ENCODE data around the gene ANXA3.

The ANXA3 gene

DNA sequence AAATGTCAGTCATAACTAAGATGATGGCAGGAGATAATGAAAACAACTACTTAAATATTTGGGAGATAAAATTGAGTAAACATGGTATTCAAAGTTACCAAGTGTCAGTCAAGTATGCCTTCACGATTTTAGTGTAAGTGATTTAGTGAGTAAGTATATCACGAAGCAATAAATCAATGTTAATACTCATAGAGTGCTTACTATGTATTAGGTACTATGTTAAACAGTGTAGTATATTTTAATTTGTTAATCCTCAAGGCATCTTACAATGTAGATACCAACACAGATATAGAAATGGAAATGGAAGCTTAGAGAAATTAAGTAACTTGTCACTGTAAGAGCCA is 59.6 kb downstream of the ANXA3 start:
- DNase-seq (ENCODE audit: low read depth), result no peak

DNA sequence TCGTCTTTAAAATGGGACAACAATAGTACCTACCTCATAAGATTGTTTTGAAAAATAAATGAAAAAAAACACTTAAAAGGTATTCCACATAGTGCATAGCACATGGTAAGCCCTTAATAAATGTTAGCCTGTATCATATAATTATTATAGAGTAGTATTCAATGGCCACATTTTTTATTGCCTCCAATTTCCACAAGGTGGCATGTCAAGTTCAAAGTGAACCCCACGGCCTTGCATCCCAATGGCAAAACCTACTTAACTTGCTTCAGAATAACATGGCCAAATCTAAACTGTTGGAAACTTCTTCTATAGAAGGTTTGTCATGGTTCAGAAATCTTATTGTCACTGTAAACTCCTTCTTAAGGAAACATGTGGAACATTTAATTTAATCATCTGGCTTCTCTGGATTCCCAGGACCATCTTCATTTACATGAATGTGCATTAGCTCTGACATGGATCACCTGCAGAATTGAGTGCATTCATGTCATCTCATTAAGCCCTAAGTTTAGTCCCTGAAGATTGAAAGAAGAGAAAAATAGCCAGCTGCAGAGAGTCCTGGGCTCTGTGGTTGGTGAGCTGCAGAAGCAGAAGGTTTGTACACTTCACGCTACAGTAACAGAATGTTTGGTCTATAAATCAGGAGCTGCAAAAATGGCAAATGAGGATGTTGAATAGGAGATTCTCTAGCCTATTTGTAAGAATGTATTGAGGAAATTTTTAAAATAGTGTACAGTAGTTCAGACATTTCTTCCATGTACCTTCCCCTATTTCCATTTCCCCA is 61.0 kb downstream of the ANXA3 start:
- DNase-seq (ENCODE audit: low read depth), result no peak

DNA sequence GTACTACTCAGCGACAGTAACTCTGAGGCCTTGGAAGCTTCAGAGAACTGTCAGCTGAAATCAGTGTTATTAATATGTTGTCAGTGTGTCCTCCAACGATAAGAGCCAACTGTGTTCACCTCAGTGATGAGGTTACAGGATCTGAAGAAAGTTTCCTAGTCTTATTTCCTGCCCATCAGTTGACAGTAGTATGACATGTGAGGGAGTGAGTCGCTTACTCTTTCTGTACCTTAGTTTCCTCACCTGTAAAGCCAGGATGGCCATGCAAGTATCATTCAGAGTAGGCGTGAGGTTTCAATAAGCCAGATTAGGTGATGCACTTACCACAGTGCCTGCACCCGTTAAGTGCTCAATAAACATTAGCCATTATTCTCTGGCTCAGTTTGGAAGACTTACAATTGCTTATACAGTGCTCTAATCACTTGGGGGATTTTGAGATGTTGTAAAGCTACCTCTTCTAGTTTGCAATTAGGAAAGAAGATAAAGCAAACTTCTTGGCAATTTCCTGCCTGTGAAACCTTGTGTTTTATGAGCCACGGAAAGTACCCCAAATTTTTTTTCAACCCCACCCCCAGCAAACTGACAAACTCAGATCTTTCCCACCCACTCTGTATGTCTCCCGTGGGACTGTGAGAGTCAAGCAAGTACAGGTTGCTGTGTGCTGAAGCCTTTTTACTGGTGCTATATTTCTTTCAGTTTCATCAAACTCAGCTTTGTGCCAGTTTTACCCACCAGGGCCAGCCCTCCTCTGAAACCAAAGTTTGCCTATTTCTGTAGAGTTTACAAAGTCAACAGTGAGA is 62.2 kb downstream of the ANXA3 start:
- no peak for DNase-seq (ENCODE audit: low read depth)

DNA sequence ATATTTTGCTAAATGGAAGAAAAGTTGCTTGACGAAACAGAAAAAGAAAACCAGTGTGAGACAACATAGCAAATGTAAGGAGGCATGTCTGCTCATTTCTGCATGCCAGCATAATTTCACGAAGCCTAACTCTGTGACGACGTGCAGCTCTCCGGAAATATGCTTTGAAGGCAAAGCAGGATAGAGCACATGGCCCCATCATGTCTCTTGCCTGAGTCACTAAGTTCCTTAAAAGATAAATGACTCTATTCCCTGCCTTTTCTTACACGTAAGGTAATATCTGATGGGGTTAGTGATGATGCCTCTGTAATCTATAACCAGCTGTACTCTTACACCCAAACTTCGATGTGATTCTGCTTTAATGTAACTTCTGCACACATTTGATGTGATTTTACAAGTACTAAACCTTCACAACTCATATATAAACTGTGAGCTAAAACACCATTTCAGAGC is 64.5 kb downstream of the ANXA3 start:
- DNase-seq (ENCODE audit: low read depth), result no peak

DNA sequence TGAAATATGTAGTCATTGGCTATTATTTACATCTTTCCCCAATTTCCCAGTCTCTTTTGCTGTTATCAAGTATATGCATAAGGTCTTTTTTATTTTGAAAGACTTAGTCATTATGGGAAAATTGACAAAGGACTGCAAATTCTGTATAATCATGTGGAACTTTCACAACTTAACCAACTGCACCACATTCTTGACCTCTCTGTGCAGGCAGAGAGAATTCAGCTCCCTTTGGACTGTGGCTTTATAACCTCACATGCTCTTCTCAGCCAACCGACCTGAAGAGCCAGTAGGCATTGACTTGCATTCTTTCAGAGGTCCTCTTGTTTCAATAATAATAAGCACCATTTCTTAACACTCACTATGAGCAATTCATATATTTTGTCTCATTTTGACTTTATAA is 66.9 kb downstream of the ANXA3 start:
- DNase-seq (ENCODE audit: low read depth), result no peak

DNA sequence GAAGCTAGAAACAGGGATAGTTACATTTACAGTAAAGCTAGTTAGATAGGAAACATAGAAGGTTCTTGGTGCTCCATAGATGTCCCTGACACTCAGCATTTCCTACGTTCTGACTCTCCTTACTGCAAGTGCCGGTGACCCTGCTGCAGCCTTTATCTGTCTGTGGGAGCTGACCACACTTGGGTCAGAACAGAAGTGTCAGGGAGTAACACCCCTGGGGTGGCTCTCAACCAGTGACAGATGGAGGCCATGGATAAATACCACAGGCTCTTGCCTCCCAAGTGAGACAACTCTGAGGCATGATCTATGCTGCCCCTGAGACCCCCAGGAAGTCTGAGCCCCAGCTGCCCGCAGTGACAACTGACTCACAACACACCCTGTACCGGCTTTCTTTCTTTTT is 69.8 kb downstream of the ANXA3 start:
- no peak for DNase-seq (ENCODE audit: low read depth)

DNA sequence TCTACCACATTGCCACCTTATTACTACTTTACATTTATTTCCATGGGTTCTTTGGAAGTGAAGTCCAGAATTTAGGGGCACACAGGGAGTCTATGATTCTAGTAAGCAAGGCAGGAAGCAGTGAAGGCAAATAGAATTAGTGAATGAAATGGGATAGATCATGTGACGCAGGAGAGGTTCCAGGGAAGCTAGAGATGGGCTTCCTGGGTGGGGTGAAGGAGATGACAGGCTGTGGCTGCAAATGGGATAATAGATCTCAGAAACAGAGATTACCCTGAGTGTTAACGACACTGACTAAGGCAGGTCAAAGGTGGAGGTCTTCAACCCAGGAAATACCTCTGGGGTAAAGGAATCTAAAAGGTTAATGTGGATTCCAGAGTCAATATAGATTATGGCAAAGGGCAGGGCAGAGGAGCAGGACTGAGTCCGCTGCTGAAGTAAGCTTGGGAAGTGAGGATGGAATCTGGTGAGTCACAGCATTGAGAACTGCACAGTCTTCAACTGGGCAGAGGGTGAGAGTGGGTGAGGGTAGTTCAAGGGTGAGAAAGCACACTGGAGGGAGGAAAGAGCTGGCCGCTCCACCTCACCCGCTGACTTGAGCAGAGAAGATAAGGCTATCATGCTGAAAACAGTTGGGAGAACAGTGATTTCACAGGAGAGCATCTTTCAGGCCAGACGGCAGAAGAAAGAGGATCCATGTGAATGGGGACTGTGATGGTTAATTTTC is 70.8 kb downstream of the ANXA3 start:
- DNase-seq (ENCODE audit: low read depth), result no peak

DNA sequence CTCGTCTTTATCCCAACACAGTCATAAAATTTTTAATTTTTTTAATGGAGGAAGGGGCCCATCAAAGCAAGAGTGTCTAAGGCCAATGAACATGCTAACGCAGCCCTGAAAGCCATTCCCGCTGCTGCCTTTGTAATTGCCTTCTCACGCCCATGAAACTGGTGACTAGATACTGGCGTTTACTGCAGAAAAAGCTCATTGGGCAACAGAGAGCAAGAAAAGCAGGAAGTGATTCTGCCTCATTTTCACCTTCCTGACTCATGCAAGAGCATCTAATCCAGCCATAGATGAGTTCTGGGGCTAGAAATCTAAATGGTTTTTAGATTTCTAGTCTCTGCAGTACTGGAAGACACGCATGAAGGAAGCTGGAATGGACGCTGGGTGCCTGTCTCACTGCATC is 72.5 kb downstream of the ANXA3 start:
- DNase-seq (ENCODE audit: low read depth), result no peak

DNA sequence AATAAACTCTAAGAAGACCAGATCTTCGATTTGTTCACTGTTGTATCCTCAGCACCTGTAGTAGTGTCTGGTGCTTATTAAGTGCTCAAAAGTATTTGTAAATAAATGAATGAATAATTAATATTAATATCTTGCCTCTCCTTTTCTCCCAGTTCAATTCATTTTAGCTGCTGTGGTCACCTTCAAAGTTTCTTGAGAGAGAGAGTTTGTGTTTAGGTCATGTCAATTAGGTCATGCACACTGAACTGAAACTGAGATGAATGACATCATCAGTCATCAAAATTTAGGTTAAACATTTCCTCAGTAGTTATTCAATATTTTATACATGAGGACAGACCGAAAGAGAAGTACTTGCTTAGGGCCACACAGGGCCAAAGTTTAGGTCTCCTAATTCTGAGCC is 73.5 kb downstream of the ANXA3 start:
- DNase-seq (ENCODE audit: low read depth), result no peak

DNA sequence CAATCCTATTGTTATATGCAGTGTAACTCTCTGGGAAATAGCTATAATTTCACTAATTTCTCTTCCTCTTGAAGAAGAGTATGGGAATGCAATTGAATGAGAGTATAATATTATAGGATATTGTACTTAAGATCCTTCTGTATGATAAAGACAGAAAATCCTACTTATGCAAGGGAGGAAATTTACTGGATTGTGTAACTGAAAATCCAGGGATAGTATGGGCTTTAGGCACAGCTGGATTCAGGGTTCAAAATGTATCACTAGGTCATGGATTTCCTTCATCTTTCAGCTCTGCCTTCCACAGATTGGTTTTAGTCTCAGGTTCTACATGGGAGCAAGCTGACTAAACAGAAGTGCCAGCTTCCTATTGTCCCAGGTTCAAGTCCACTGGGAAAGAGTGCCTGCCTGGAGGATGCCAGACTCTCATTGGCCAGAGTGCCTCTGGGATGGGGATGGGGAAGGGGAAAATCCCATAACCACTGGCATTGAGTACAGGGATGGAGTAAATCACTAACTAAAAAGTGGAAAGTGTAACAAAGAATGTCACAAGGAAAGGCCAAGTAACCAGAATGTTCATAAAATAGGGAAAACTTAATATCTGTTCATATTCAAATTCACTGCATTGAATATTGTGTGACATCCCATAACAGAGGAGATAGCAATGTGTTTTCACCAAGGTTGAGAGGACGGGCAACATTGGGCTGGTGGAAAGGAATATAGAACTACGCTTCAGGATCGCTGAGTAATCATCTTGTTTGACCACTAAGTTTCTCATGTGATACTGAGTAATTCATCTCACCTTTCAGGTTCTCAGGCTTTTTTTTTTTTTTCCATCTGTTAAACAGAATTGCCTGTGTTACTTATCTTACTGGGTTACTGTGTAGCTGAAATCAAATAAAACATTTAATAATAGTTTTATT is 75.7 kb downstream of the ANXA3 start:
- DNase-seq (ENCODE audit: low read depth), result no peak

DNA sequence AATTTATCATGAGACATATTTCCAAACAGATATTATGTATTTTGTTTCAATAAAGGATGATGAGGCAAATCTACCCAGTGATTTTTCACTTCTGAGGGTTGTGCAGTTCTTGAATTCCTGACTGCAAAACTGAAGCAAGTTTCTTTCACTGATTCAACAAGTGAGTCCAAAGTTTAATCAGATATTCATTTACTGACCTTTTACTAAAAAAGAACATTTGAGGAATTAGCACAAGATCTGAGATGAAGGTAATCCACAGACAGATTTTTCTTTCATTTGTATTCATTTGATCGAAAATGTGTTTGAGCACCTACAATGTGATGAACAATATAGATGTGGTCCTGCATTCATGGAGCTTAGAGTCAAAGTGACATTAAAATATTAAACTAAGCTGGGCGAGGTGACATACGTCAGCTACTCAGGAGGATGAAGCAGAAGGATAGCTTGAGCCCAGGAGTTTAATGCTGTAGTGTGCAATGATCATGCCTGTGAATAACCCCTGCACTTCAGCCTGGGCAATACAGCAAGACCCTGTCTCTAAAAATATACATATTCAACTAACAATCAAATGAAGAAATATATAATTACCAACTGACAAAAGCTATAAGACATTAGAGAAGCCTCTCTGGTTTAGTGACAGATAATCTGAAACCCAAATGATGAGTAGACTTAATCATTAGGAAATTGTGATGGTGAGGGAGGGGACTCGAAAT is 76.6 kb downstream of the ANXA3 start:
- no peak for DNase-seq (ENCODE audit: low read depth)

DNA sequence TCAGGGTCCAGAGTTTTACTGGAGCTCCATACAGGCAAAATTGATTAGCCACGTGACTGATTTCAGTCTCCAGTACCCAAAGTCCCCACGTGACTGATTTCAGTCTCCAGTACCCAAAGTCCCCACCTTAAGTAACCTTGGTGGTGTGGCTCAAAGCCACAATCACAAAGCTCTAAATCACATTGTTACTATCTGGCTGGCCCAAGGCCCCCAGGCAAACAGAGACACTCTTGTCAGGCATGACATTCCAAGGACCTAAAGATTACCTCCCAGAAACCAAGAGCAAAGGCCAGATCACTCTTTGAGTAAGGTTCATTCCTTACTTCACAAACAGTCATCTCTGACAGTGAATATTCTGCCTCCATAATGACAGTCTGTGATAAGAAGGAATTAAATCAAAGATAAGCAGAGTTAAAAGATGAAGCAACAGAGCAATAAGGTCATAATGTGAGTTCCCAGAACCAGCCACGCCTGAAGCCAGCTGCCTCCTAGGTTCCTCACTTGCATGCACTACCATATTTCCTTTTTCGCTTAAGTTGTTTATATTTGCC is 78.5 kb downstream of the ANXA3 start:
- DNase-seq (ENCODE audit: low read depth), result no peak

DNA sequence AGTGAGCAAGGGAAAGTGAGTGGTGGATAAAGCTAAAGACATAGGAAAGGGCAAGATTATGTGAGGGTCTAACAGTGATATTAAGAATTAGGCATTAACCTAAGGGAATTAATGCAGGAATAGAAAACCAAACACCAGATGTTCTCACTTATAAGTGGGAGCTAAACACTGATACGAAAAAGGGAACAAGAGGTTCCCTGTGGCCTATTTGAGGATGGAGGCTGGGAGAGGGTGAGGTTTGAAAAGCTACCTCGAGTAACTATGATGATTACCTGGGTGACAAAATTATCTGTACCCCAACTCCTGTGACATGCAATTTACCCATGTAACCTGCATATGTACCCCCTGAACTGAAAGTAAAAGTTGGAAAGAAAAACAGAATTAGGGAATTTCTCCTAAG is 79.0 kb downstream of the ANXA3 start:
- DNase-seq (ENCODE audit: low read depth), result no peak

DNA sequence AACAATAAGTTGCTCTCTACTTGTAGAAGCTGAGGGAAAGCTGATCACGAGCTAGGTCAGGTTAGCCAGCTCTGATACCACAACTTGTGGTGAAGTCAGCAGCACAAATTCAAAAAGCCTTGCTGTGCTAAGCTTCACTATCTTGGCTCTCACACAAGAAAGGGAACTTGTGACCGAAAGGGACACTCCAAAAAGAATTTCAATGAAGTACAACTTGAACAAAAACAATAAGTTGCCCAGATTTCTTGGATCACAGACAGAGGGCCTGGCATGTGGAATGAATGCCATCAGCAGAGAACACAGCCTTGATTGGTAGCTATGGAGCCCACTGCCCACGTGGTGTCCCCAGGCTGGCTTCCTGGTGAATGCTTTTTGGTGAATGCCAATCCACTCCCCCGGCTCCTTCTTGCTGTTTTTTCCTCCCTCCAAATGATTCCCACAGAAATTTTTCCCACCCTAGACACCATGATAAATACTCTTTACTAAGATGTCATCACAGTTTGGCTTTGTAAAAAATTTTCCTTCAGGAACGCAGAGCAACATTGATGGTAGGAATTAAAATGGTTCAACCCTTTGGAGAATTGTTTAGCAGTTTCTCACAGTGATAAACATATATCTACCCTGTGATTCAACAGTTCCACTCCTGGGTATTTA is 82.6 kb downstream of the ANXA3 start:
- no peak for DNase-seq (ENCODE audit: low read depth)

DNA sequence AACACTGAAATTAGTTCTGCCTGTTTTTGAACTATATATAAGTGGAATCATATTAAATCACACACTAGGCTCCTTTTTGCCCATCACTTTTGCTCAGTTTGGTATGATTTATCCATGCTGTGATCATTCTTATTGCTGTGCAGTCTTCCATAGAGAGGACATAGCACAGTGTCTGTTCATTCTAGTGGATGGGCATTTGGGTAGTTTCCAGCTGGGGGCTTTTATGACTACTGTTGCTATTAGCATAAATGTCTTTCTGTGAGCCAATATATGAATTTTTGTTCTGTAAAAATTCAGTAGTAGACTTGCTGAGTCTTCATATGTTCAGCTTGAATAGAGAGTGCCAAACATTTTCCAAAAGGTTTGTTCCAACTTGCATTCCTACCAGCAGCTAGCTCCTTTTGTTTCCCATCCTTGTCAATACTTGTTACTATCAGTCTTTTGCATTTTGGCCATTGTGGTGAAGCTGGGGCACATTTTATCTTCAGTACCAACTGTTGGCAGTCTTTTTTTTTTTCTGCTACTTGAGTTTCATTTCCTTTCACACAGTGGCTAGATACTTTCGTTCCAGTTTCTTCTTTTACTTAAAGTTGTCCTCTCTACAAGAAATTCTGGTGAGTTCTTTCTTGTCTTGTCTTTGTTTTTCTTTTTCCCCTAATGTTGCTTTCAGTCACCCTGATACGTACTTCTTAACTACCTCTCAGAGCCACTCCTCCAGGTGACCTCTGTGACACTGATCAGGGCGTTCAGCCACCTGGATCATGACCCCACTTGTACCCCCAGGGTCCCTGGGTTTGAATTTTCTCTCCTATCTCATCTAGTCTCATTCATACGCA is 87.0 kb downstream of the ANXA3 start:
- DNase-seq (ENCODE audit: low read depth), result no peak

DNA sequence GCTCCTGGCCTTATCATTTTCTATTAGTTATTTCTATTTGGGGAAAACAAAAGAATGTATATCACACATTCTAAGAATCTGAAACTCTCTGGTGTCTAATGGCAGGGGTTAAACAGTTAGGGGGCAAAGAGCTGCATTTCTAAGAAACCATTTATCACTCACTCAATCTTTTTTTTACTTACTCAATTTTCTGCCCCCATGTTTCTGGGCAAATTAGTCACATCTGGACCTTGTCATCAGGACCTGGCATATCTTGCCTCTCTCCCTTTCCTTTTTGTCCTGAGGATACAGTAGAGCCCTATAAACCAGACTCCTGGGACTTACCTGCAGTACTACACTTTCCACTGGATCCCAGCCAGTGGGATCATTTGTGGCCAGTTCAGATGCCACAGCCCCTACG is 89.1 kb downstream of the ANXA3 start:
- no peak for DNase-seq (ENCODE audit: low read depth)

DNA sequence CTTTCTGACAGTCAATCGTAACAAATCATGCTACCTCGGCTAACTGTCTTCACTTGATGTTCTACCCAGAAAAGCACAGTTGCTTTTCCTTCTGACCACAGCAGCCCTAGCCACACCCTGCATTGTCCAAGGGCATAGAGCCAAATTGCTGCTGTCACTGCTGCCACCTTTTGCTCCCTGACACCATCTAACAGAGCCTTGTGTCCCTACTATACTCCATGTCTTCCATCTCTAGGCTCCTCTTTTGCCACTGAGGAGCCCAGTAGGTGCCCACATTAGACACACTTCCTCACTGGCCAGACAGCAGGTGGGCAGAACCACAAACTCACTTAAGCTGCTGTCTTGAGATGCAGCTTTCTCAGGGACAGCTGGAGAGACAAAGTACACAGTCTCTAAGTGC is 91.4 kb downstream of the ANXA3 start:
- no peak for DNase-seq (ENCODE audit: low read depth)

DNA sequence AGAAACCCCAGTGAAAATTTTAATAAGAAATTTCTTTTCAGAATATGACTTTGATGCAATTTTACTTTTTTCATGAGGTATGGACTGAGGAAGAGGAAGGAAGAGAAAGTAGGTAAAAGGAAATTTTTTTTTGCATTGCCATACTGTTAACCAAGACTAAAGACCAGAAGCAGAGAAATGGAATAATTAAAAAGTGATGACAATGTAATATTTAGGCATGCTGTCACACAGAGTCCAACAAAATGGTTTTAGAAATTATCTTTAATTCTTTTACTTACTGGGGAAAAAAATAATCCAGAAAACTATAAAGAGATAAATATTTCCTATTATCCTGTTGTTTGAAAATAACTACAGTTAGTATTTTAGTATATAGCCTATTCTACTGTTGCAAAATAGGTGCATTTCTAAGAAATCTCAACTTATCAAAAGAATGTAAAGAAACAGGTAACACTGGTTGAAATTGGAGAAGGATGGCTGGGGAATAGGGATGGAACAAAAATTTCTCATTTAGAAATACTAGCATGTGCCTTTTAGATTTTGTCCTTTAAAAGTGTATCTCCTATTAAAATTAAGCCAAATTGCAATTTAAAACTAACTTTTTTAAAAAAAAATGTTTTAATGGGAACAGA is 92.6 kb downstream of the ANXA3 start:
- no peak for DNase-seq (ENCODE audit: low read depth)

DNA sequence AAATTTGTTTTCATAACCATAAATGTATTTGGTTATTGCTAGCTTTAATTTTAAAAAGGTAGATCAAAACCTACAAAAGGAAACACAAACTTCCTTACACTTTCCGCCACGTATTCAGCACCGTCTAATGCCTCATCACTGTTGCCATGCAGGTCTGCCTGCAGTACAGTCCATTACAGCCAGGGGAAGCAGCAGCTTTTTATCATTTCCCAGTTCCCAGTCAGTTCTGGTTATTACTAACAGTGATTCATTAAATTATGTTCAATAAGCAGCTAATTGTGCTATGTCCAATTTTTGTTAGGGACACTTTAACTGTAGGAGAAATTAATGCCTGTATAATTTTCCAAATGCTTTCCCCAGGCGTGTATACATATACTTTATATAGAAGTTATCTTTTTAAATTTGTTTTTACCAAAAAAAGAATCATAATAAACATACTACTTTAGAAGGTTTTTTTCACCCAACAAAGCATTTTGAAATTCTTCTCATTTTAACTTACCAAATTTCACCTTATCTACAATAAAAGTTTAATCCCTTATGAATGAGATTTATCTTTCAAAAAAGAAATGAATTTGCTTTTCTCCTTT is 93.3 kb downstream of the ANXA3 start:
- DNase-seq (ENCODE audit: low read depth), result peak; percentile 36

All from stimulated activated CD4-positive, alpha-beta T cell treated with anti-CD3 and anti-CD28 coated beads, Interleukin-2, amount 100 ng/mL, for 4 hours (primary cell).